GM15510 (cell line): ENCODE data around the gene CTDNEP1.

Source experiments
- POLR2A ChIP-seq: IDR thresholded peaks from 3 replicates; pipeline ENCODE4 v1.6.1; 2011; ENCODE audit warnings: borderline replicate concordance; ENCODE audit not compliant: insufficient read length; ENCODE audit errors: extremely low read depth

The CTDNEP1 gene

DNA sequence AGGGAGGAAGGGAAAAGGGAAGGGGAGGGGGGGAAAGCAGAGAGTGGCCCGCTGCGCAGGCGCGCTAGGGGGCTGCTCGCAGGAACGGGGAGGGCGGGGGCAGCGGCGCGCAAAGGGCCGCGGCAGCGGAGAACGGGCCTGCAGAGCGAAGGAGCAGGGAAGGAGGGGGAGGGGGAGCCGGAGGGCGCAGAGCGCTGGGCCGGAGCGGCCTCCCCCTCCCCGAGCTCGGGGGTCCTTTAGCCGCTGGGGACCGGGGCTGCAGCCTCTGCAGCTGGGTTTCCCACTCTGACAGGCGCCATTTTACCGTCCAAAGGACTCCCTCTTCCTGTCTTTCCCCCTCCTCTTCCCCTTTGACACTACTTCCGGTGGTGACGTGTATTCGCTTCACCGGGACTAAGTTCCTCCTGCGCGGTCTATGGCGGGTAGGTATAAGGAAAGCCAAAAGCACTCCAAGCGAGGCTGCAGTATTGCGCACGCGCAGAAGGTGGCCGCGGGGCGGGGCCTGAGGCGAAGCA lies at the start of gene CTDNEP1:
Gene CTDNEP1, minus strand, starts transcription at position 74 of the 515 bp plus-strand sequence. CDS start 438 bp downstream, outside the sequence.
- TF ChIP-seq POLR2A: peak; percentile 54

DNA sequence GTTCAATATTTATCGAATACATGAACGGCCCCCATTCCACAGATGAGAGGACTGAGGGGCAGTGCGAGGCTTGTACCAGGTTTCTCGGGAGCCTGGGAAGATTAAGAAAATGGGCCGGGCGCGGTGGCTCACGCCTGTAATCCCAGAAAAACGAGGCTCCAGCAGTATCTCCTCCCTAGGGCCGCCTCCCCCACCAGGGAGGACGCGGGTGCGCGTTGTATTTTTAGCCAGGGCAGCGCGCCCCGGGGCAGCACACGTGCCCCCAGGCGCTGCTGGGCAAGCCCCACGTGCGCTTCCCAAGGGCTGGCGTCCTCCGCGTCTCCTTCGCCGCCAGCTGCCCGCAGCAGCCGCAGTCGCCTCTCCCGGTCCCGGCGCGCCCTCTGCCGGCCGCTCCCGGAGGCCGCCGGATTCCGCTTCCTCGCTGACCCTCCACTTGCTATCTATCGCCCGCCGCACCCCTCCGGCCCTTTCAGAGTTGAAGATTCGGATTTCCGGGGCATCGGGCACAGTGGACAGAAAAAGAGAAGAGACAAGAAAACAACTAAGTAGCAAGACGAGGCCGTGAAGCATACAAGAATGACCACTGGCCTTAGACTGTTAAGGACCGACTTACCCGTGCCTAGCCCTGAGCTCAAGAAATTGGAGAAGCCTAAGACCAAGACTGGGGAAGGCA lies 44.8 kb upstream of the CTDNEP1 start:
- no peak for TF ChIP-seq POLR2A

GRCh38 chr17:7295230-7296180 lies 44.0 kb upstream of the CTDNEP1 start:
- no peak for TF ChIP-seq POLR2A

GRCh38 chr17:7294614-7295153 lies 43.1 kb upstream of the CTDNEP1 start, which contains the start of gene YBX2:
YBX2 (minus strand) TSS chr17:7294639; CDS start chr17:7294500, 139 bp downstream.
- no peak for TF ChIP-seq POLR2A

- no peak for TF ChIP-seq POLR2A
These were observed 42.5 kb upstream of the CTDNEP1 start for GRCh38 chr17:7293816-7294613.

DNA sequence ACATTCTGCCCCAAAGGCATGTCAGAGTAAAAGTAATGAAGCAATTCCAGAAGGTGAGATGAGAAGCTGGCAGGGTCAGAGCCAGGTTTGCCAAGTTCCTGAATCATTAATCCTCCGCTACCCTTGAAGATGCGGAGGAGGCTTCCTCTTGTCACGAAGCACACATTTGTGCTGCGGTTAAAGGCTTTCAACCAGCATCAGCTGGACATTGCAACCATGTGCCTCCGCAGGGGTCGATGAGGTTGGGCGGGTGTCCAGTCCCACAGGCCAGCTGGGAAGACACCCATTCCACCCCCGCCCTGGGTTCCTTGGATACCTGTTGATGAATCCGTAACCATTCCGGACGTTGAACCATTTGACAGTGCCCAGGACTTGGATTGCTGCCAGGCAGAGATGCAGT lies 41.6 kb upstream of the CTDNEP1 start:
- no peak for TF ChIP-seq POLR2A

DNA sequence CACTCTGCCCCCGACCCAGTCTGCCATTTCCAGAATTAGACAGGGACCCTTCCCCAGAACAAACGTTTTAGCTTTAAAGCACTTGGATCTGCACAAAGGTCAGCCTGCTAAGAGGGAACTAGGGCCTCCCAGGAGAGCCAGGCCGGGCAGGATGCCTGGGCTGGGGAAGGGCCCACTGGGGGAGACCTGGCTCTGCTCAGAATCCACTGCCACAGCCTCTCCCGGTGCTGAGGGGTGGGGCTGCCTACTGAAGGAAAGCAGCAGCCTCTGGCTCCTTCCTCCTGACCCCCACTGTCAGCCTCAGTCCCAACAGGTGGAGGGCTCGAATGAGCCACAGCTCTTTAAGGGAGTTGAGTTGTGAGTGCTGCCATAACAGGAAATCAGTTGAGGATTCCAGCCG lies 41.2 kb upstream of the CTDNEP1 start:
- TF ChIP-seq POLR2A: no peak

DNA sequence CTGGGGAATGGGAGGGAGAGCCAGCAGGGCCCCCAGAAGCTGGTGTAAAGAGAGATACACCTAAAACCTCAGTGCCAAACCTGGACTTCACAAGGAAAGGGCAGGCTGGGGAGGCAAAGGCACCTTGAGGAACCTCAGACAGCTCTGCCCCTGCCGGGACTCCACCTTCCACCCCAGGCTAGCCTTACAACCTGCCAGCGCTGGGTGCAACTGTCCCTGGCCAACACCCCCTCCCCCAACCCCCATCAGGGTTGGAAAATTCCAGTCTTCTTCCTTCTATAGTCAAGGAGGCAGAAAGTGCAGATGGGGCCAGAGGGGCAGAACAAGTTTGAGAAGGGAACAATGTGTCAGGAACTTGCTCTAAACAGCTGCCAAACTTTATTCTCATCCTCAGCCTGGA lies 40.7 kb upstream of the CTDNEP1 start:
- no peak for TF ChIP-seq POLR2A

GRCh38 chr17:7290685-7291084 lies 39.2 kb upstream of the CTDNEP1 start:
- no peak for TF ChIP-seq POLR2A

DNA sequence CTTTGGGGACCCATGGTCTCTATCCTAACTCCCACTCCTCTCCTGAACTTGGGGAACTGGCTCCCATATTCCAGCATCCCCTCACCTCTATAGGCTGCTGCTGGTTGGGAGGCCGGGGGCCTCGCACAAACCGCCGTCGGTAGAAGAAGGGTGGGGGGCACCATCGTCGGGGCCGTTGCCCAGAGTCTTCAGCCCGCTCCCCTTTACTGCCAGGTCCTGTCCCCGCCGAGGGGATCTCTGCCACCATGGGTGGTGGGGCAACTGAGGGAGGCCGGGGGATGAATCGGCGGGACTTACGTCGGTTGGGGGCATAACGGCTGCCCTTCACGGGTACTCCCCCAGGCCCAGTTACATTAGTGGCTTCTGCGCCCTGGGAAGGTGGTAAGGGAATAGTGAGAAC lies 38.6 kb upstream of the CTDNEP1 start:
- no peak for TF ChIP-seq POLR2A

DNA sequence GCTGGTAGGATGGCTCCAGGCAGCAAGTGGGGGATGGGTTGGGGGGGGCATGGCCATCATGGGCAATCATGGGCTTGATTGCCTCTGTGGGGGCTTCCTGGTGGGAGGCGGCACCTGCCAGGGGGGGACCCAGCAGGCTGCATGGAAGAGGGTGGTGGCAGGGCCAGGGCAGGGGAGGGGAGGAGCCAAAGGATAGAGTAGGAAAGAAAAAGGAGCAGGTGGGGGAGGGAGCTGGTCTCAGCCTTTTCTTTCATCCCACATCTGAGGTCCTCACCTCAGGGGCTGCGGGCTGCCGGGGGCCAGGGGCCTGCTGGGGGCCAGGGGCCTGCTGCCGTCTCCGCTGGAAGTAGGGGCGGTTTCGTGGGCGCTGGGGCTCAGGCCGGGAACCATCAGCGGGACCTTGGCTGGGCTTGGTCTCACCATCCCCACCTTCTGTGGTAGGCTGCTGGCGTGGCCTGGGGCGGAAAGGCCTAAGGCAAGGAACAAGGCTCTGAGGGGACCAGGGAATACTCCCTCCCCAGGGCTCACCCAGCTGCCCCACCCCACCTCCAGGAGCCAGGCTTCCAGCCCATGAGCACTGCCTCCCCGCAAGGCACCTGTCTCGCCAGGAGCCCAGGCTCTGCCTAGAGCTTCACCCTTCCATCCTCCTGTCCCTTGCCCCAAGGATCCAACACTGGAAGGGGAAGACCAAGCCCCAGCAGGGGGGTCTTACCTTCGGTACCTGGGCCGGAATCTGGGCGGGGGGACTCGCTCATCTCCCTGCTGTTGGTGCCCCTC lies 37.9 kb upstream of the CTDNEP1 start:
- TF ChIP-seq POLR2A: no peak

DNA sequence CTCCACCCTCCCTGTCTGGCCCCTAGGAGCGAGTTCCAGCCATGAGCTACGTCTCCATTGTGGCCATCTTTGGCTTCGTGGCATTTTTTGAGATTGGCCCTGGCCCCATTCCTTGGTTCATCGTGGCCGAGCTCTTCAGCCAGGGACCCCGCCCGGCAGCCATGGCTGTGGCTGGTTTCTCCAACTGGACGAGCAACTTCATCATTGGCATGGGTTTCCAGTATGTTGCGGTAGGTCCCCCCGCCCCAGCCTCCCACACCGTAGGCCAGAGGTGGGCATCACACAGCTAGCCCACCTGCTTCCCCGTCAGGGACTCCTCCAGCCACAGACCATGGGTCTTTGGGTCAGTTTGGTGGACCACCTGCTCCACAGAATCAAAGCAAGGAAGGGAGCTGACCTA lies 34.1 kb upstream of the CTDNEP1 start:
- no peak for TF ChIP-seq POLR2A

DNA sequence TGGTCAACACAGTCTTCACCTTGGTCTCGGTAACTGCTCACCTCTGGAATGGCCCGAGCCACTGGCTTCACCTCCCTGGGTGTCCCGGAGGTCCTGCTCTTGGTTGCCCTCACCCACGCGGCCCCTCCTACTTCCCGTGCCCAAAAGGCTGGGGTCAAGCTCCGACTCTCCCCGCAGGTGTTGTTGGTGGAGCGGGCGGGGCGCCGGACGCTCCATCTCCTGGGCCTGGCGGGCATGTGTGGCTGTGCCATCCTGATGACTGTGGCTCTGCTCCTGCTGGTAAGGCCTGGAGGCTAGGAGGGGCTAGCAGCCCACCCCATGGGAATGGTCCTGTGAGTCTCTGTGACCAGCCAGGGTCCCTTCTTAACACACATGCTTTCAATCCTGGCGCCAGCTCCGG lies 33.4 kb upstream of the CTDNEP1 start:
- TF ChIP-seq POLR2A: no peak

DNA sequence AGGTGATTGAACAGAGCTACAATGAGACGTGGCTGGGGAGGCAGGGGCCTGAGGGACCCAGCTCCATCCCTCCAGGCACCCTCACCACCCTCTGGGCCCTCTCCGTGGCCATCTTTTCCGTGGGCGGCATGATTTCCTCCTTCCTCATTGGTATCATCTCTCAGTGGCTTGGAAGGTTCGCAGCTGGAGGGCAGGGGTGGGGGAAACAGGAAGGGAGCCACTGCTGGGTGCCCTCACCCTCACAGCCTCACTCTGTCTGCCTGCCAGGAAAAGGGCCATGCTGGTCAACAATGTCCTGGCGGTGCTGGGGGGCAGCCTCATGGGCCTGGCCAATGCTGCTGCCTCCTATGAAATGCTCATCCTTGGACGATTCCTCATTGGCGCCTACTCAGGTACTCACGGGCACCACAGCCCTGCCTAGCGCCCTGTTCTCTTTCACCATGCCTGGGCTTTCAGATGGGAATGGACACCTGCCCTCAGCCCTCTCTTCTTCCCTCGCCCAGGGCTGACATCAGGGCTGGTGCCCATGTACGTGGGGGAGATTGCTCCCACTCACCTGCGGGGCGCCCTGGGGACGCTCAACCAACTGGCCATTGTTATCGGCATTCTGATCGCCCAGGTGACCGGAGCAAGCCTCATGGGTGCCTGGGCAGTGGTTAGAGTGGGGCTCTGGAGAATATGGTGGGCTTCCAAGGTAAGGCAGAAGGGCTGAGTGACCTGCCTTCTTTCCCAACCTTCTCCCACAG lies 32.1 kb upstream of the CTDNEP1 start:
- no peak for TF ChIP-seq POLR2A
